Stimulated activated CD8-positive, alpha-beta memory T cell treated with anti-CD3 and anti-CD28 coated beads, Interleukin-12 subunit alpha, Interleukin-12 subunit beta, amount 100 ng/mL, for 1 hour (primary cell): ENCODE results near the gene C19orf38.

Experiments used
- DNase-seq: peaks from one replicate; pipeline ENCODE4 v3.0.0-alpha.2; 2020; ENCODE audit warnings: low read depth

The C19orf38 gene

DNA sequence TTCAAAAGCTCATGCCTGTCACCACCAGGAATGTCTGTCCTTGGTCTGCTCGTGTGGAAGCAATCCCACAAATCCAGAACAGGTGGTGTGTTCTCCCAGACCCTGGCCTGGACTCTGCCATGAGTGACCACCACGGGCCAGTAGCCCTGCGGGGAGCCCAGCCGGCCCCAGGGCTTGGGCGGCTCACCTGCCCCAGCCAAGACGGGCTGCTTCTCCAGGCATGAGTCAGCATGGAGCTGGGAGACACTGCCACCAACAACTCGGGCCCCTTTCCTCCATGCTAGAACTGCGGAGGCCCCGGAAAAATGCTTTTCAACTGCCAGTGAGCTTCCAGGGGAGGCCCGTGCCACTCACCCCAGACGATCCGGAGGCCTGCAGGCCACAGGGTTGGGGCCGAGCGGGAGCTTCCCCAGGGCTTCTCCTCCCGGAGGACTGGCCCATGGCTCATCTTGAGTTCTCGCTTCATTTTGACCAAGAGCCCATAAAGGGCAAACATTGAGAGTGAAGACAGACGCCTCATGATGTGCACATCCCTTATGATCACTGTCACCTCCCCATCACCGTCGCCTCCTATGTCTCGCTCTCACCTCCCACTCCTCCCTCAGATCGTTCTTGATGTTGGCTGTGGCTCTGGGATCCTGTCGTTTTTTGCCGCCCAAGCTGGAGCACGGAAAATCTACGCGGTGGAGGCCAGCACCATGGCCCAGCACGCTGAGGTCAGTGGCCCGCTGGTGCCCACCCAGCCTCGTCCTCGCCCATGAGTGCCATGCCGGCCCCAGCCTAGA, 63.6 kb downstream of the C19orf38 start:
- no peak for DNase-seq

DNA sequence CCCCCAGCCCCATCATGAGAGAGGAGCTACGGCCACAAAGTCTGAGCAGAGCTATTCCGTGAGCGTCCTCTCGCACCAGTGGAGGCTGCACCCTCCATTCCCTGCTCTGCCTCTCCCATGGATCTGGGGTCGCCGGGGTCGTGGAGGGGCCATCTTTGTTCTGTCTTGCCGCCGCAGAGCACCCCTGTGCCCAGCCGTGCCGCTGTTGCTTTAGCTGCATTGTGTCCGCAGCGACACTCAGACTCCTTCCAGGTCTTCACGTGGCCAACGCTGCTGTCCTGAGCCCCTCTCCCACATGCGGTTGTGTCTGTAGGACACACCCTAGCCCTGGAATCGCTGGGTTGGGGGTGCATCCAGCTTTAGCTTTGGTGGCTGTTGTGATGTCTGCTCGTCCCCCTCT, 64.4 kb downstream of the C19orf38 start:
- no peak for DNase-seq

DNA sequence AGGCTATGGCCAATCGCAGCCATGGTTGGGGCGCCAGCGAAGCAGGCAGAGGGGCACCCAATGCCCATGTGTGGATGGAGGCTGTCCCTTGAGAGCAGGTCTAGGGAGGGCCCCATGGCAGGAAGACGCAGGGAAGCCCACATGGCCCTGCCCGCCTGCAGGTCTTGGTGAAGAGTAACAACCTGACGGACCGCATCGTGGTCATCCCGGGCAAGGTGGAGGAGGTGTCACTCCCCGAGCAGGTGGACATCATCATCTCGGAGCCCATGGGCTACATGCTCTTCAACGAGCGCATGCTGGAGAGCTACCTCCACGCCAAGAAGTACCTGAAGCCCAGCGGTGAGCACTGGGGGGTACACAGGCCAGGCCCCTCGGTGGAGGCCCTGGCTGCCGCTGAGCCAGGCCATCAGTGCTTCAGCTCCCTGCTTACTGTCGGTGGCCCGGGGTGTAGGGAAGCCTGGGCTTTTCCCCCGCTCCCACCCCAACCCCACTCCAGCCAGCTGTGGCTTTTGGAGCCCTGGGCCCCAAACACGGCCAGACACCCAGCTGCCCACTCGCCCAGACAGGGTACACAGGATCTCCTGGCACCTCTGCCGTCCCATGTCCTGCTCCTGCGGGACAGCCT, 65.6 kb downstream of the C19orf38 start:
- no peak for DNase-seq

DNA sequence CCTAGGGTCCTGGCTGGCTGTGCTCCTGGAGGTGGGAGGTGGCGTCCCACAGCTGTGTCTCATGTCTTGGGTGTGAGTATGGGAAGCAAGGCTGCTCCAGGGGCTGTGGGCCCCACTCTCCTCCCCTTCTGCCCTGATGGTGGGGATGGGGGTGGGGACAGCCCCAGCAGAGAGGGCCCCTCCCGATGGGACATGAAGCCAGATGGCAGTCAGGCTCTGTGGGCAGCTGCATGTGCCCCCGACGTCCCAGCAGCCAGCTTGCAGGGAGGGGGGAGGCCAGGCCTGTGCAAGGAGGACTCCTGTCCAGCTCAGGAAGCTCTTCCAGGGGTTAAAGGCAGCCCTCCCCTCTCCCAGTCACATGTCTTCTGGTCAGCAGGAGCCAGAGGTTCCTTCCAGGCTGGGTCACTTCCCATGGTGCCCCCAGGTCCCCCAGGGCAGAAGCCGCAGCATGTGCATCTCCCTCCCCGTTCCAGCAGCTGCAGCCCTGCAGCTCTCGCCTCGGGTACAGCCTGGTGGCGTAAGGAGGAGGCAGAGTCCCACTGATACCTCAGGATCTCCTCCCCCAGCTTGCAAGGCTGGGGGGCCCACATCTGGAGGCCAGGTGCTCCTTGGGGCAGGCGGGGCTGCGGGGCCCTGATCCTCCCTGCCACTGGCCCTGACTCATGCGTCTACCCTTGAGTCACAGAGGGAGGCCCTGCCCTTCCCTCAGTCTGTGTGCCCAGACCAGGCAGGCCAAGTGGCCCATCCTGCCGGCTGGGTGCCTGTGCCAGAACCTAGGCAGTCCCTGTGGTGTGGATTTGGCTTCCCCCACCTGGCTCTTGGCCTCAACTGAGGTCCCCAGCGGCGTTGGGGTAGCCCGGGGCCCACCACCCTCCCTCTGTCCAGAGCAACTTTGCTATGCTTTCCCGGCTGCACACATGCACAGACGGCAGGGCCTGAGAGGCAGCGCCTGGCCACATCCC, 67.2 kb downstream of the C19orf38 start:
- DNase-seq = no peak

DNA sequence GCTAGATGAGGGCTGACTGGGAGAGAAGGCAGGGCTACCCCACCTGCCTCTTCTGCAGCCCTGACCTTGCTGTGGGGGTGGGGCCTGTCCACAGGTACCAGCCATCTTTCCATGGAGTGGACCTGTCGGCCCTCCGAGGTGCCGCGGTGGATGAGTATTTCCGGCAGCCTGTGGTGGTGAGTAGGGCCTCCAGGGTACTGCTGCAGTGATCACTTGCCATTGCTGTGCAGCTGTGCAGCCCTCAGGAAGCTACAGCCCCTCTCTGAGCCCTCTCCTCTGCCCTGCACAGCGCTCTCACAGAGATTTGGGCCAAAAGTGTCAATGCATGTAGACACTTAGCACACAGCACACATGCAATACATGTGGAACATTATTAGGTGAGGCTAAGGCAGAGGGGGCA, 68.4 kb downstream of the C19orf38 start:
- no peak for DNase-seq

DNA sequence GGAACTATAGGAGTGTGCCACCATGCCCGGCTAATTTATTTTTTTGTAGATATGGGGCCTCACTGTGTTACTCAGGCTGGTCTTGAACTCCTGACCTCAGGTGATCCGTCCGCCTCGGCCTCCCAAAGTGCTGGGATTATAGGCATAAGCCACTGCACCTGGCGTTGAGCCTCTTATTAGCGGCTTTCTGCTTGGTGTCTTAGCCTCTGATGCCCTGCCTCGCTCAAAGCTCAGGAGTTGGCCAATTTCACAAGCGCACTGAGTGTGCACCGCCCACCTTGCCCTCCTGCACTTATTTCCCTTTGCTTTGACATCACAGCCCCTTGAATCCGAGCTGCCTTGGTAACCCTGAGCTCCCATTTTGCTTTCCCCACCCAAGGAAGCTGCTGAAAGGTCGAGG, 70.1 kb downstream of the C19orf38 start:
- DNase-seq = no peak
